Right lobe of liver (tissue), 6 donors: Measurements from ENCODE around the gene FBXO2. TPM values are rescaled to one million over a fixed set of nuclear protein-coding genes. Genes with fewer than 3 reads are reported as not detected.

Experiments used
- ATAC-seq, 4 donors: fragments of 200-7000 bp; cut with Tn5 transposase; one replicate each; pipeline ENCODE4 v1.9.1; 2020; ENCODE audit warnings: mild to moderate bottlenecking in 4 of 4, moderate library complexity in 4 of 4
- DNase-seq, 3 donors: peaks; one replicate each; pipeline ENCODE4 v3.0.0-alpha.2; 2020
- H3K27ac ChIP-seq, 3 donors: fragments of 200-600 bp; one replicate each; pipeline ENCODE4 v1.8.0; 2022
- H3K27me3 ChIP-seq, 2 donors: fragments of 200-600 bp; one replicate each; pipeline ENCODE4 v1.8.0; 2022
- H3K36me3 ChIP-seq, 4 donors: fragments of 200-600 bp; sonication (generic) in 1 of 4; one replicate each; pipeline versions ENCODE4 v1.5.1 to v1.8.0; 2017 to 2022; ENCODE audit warnings: control low read depth in 1 of 4
- H3K4me1 ChIP-seq, 4 donors: fragments of 200-600 bp; sonication (generic) in 1 of 4; one replicate each; pipeline versions ENCODE4 v1.5.1 to v1.8.0; 2017 to 2022; ENCODE audit warnings: control low read depth in 1 of 4
- H3K4me3 ChIP-seq, 3 donors: fragments of 200-600 bp; one replicate each; pipeline ENCODE4 v1.8.0; 2022
- H3K9me3 ChIP-seq, 4 donors: fragments of 200-600 bp; sonication (generic) in 1 of 4; one replicate each; pipeline versions ENCODE4 v1.5.1 to v1.8.0; 2017 to 2022; ENCODE audit warnings: control low read depth in 1 of 4
- CTCF ChIP-seq, 4 donors: fragments of 200-600 bp in 3 of 4; fragments of 450-650 bp in 1 of 4; IDR thresholded peaks; one replicate each; pipeline versions ENCODE4 v1.5.1 to v1.8.0; 2016 to 2022; ENCODE audit warnings: antibody characterized with exemption in 4 of 4, mild to moderate bottlenecking in 2 of 4
- POLR2A ChIP-seq: fragments of 450-650 bp; IDR thresholded peaks from one replicate; pipeline ENCODE4 v1.6.1; 2017; ENCODE audit warnings: antibody characterized with exemption, mild to moderate bottlenecking
- WGBS: methylation state at CpG from one replicate; pipeline ENCODE4 v1.1.6; 2018; ENCODE audit warnings: low coverage, low lambda C conversion rate; ENCODE audit not compliant: insufficient coverage; ENCODE audit errors: missing lambda C conversion rate; 5-methylcytosine and 5-hydroxymethylcytosine counted together
- intact Hi-C, 2 donors: fragments of 100-400 bp; cut with DNase I; formaldehyde crosslinking; loops; one replicate each; pipeline versions ENCODE4 v1.11.2 to v1.14.1; 2022
- total RNA-seq, 6 experiments: library from RNA; depleted of rRNA in 2 of 6; stranded (reverse); fragments of >200 nt in 2 of 6; fragmentation: NEBNext Ultra II Directional in 3 of 6; extraction: Animal tissue kit (Norgen Biotek cat#: 25700) in 3 of 6; gene quantifications; one replicate each; pipeline versions ENCODE4 v1.1.0 to v1.2.4, GENCODE V29; 2016 to 2023
- donor health status: DM: no; HTN: yes; CAD: no.
- donor health status: DM: no; HTN: no; CAD: no.
- donor health status: DM: no; HTN: no; CAD: no.
- donor health status: DM: no; HTN: yes; CAD: no.
- donor health status: DM: no; HTN: yes; CAD: no.

The FBXO2 gene
- total RNA-seq, 6 experiments from 2014 or later, result 6.6 to 23.7 (median 16.0) TPM

- H3K9me3 ChIP-seq, result no peaks in the 10 kb centered on the region
- intact Hi-C loops, result no loop called here
- H3K27me3 ChIP-seq, result no peaks in the 10 kb centered on the region
- H3K36me3 ChIP-seq, result no peaks in the 10 kb centered on the region
- no peaks in the 10 kb centered on the region for H3K4me1 ChIP-seq
- no peak for TF ChIP-seq POLR2A
- TF ChIP-seq CTCF (IDR thresholded peaks at IDR 0.05), result no peak
- no peak overlapping the region for H3K27ac ChIP-seq
- ATAC-seq (no peak), DNase-seq (no peak)
- WGBS, result 51% methylated on average over 19 of the region's 34 CpGs
- no peak overlapping the region for H3K4me3 ChIP-seq
Observed at GRCh38 chr1:11700601-11701467, 46.6 kb upstream of the FBXO2 start.

- DNase-seq, result no peak
- Histone ChIP-seq H3K27ac (no peak overlapping the region), H3K36me3 (no peaks in the 10 kb centered on the region), H3K27me3 (no peaks in the 10 kb centered on the region), H3K9me3 (no peaks in the 10 kb centered on the region), H3K4me3 (no peak overlapping the region), H3K4me1 (no peaks in the 10 kb centered on the region)
- WGBS, result no CpG with 5 or more reads among the region's 5 CpGs
- intact Hi-C loops, result no loop called here
- ATAC-seq, result no peak
- TF ChIP-seq CTCF (IDR thresholded peaks at IDR 0.05) (no peak), POLR2A (no peak)
Observed at GRCh38 chr1:11697893-11698210, 43.6 kb upstream of the FBXO2 start.

GRCh38 chr1:11697188-11697892 lies 43.1 kb upstream of the FBXO2 start:
- intact Hi-C loops, result no loop called here
- Histone ChIP-seq H3K27me3 (peaks cover 0 to 3% of the 10 kb centered on the region in 2 donors), H3K27ac (no peak overlapping the region), H3K4me3 (no peak overlapping the region), H3K4me1 (no peaks in the 10 kb centered on the region), H3K36me3 (no peaks in the 10 kb centered on the region), H3K9me3 (no peaks in the 10 kb centered on the region)
- ATAC-seq (peak in 1 of 4 donors; percentile 22), DNase-seq (no peak)
- TF ChIP-seq CTCF (IDR thresholded peaks at IDR 0.05) (no peak), POLR2A (no peak)
- no CpG with 5 or more reads among the region's 8 CpGs for WGBS

- ATAC-seq, result no peak
Observed at GRCh38 chr1:11695861-11696260, 41.6 kb upstream of the FBXO2 start.

More at GRCh38 chr1:11695861-11696260, 41.6 kb upstream of the FBXO2 start:
- no peaks in the 10 kb centered on the region for H3K9me3 ChIP-seq
- no peak for TF ChIP-seq POLR2A
- no peak for TF ChIP-seq CTCF (IDR thresholded peaks at IDR 0.05)
- DNase-seq, result no peak
- H3K27ac ChIP-seq, result no peak overlapping the region
- no peak overlapping the region for H3K4me3 ChIP-seq
- intact Hi-C loops, result no loop called here
- H3K36me3 ChIP-seq, result no peaks in the 10 kb centered on the region
- H3K27me3 ChIP-seq, result peaks cover 4 to 18% of the 10 kb centered on the region in 2 donors
- peaks cover 0 to 11% (median 0%) of the 10 kb centered on the region in 4 donors for H3K4me1 ChIP-seq
- 0% methylated on average over 1 of the region's 6 CpGs for WGBS
